ENCODE data around the gene GPR61. TPM values are rescaled to one million over a fixed set of nuclear protein-coding genes. Genes with fewer than 3 reads are reported as not detected.
A peak's percentile ranks its signal among the peaks of the same experiment; 100 is the strongest.

GPR61 gene
- total and polyA plus RNA-seq, 9 of the 15 experiments (the other 6 are each of a cell fraction or from before 2014, with no cell fraction given): 0.04 to 1.1 (median 0.25) TPM; not detected in 4

DNA sequence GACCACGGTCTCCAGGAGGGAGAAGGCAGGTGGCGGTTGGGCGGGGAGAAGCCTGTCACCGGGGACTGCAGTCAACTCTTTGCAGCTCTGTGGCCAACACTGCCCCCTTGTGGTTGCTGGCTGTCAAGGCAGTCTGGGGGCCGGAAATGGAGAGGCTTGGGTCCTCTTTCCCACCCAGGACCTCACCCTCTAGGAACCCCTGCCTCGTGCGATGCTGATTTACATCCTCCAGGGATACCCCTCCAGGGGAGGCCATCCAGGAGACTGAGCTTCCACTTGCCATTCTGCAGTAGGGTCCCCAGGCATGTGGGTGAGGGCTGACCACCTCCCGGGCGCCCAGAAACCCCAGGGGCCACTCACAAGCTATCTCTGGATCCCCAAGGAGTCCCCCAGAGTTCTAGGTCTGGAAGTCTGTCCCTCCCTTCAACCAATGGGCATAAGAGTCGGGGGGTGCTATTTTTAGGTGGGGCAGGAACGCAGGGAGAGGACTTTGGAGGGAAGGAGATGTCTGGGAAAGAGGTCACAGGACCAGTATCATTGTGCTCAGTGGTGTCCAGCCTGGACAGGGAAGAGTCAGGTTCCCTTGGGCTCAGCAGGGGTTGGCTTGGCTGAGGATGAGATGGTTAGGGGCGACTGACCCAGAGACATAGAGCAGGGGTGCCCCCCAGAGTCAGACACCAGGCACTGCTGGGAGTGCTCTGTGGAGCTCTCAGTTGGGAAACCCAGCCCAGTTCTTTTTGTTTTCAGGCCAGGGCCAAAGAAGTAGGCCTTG is 7.1 kb upstream of the GPR61 start (continued):
- TF ChIP-seq THRB (CRISPR knock-in tag; conservative IDR thresholded peaks at IDR 0.05) (no peak), HDAC6 (IDR thresholded peaks at IDR 0.05; ENCODE audit: low read depth, low read length) (no peak), REST (IDR thresholded peaks at IDR 0.05; ENCODE audit: borderline replicate concordance) (peak; percentile 86), REST (CRISPR knock-in tag; IDR thresholded peaks at IDR 0.05; ENCODE audit: low read depth) (0 out of 2 replicates have a peak, but pooled peaks have one; percentile 23), NFIX (CRISPR knock-in tag; IDR thresholded peaks at IDR 0.05; ENCODE audit: low read depth) (no peak), ZNF212 (CRISPR knock-in tag; IDR thresholded peaks at IDR 0.05) (no peak), ARID1B (IDR thresholded peaks at IDR 0.05) (no peak)
- TF ChIP-seq, protein P1, sequence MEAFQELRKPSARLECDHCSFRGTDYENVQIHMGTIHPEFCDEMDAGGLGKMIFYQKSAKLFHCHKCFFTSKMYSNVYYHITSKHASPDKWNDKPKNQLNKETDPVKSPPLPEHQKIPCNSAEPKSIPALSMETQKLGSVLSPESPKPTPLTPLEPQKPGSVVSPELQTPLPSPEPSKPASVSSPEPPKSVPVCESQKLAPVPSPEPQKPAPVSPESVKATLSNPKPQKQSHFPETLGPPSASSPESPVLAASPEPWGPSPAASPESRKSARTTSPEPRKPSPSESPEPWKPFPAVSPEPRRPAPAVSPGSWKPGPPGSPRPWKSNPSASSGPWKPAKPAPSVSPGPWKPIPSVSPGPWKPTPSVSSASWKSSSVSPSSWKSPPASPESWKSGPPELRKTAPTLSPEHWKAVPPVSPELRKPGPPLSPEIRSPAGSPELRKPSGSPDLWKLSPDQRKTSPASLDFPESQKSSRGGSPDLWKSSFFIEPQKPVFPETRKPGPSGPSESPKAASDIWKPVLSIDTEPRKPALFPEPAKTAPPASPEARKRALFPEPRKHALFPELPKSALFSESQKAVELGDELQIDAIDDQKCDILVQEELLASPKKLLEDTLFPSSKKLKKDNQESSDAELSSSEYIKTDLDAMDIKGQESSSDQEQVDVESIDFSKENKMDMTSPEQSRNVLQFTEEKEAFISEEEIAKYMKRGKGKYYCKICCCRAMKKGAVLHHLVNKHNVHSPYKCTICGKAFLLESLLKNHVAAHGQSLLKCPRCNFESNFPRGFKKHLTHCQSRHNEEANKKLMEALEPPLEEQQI (IDR thresholded peaks at IDR 0.05): no peak
- TF ChIP-seq, protein P2, sequence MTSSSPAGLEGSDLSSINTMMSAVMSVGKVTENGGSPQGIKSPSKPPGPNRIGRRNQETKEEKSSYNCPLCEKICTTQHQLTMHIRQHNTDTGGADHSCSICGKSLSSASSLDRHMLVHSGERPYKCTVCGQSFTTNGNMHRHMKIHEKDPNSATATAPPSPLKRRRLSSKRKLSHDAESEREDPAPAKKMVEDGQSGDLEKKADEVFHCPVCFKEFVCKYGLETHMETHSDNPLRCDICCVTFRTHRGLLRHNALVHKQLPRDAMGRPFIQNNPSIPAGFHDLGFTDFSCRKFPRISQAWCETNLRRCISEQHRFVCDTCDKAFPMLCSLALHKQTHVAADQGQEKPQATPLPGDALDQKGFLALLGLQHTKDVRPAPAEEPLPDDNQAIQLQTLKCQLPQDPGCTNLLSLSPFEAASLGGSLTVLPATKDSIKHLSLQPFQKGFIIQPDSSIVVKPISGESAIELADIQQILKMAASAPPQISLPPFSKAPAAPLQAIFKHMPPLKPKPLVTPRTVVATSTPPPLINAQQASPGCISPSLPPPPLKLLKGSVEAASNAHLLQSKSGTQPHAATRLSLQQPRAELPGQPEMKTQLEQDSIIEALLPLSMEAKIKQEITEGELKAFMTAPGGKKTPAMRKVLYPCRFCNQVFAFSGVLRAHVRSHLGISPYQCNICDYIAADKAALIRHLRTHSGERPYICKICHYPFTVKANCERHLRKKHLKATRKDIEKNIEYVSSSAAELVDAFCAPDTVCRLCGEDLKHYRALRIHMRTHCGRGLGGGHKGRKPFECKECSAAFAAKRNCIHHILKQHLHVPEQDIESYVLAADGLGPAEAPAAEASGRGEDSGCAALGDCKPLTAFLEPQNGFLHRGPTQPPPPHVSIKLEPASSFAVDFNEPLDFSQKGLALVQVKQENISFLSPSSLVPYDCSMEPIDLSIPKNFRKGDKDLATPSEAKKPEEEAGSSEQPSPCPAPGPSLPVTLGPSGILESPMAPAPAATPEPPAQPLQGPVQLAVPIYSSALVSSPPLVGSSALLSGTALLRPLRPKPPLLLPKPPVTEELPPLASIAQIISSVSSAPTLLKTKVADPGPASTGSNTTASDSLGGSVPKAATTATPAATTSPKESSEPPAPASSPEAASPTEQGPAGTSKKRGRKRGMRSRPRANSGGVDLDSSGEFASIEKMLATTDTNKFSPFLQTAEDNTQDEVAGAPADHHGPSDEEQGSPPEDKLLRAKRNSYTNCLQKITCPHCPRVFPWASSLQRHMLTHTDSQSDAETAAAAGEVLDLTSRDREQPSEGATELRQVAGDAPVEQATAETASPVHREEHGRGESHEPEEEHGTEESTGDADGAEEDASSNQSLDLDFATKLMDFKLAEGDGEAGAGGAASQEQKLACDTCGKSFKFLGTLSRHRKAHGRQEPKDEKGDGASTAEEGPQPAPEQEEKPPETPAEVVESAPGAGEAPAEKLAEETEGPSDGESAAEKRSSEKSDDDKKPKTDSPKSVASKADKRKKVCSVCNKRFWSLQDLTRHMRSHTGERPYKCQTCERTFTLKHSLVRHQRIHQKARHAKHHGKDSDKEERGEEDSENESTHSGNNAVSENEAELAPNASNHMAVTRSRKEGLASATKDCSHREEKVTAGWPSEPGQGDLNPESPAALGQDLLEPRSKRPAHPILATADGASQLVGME (CRISPR knock-in tag; IDR thresholded peaks at IDR 0.05): no peak

All from K562 (cell line).